GM12872 (cell line): ENCODE data around the gene PKN1.

ENCODE experiments used
- TF ChIP-seq, protein P1 (sequence below): IDR thresholded peaks from 3 replicates; pipeline ENCODE4 v1.5.1; 2011; ENCODE audit warnings: low read depth, mild to moderate bottlenecking, low read length, moderate library complexity; ENCODE audit not compliant: insufficient read depth

PKN1 gene

GRCh38 chr19:14496029-14496833, 63.1 kb downstream of the PKN1 start, which contains the start of gene GIPC1:
GIPC1 (minus strand) TSS chr19:14496127; CDS start chr19:14482976, 13,151 bp downstream.
- TF ChIP-seq, protein P1, sequence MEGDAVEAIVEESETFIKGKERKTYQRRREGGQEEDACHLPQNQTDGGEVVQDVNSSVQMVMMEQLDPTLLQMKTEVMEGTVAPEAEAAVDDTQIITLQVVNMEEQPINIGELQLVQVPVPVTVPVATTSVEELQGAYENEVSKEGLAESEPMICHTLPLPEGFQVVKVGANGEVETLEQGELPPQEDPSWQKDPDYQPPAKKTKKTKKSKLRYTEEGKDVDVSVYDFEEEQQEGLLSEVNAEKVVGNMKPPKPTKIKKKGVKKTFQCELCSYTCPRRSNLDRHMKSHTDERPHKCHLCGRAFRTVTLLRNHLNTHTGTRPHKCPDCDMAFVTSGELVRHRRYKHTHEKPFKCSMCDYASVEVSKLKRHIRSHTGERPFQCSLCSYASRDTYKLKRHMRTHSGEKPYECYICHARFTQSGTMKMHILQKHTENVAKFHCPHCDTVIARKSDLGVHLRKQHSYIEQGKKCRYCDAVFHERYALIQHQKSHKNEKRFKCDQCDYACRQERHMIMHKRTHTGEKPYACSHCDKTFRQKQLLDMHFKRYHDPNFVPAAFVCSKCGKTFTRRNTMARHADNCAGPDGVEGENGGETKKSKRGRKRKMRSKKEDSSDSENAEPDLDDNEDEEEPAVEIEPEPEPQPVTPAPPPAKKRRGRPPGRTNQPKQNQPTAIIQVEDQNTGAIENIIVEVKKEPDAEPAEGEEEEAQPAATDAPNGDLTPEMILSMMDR = no peak

GRCh38 chr19:14496834-14497227, 63.7 kb downstream of the PKN1 start:
- TF ChIP-seq, protein P1 = no peak

GRCh38 chr19:14497228-14497921, 64.3 kb downstream of the PKN1 start:
- TF ChIP-seq, protein P1 = no peak

GRCh38 chr19:14502334-14503092, 69.4 kb downstream of the PKN1 start:
- TF ChIP-seq, protein P1 = no peak

DNA sequence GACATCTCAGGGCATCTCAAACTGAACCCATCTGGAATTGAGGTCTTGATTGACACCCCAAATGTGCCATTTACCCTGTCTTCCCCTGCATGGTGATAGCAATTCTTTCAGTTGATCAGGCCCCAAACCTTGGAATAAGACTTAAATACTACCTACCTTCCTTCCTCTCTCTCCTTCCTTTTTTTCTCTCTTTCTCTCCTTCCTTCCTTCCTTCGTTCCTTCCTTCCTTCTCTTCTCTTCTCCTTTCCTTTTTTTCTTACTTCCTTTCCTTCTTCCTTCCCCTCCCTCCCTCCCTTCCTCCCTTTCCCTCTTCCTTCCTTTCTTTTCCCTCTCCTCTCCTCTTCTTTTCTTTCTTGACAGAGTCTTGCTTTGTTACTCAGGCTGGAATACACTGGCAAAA, 70.2 kb downstream of the PKN1 start:
- TF ChIP-seq, protein P1 = no peak

- TF ChIP-seq, protein P1 = peak; percentile 84
These were observed 72.6 kb downstream of the PKN1 start for GRCh38 chr19:14505488-14506239.
